ENCODE results near the gene KCNIP3.

- TF ChIP-seq EZH2 (IDR thresholded peaks at IDR 0.05) (no peak), POLR2AphosphoS5 (IDR thresholded peaks at IDR 0.05; ENCODE audit: borderline replicate concordance, low read depth, low read length) (no peak), FOXP2 (optimal IDR thresholded peaks at IDR 0.05; ENCODE audit: control extremely low read depth, extremely low read length, insufficient read depth) (no peak)
Observed at GRCh38 chr2:95374921-95375471, 77.8 kb downstream of the KCNIP3 start.
